Loucy (cell line): ENCODE data around the gene BCAP31.

ENCODE experiments used
- H2AFZ ChIP-seq: fragments of 200-600 bp; sonication (generic); 2 replicates; pipeline ENCODE4 v1.6.0; 2016; ENCODE audit warnings: antibody characterized with exemption, mild to moderate bottlenecking, low read length, moderate library complexity
- H3F3A ChIP-seq: fragments of 200-600 bp; 2 replicates; pipeline ENCODE4 v1.6.0; 2016; ENCODE audit warnings: antibody characterized with exemption, low read depth, mild to moderate bottlenecking
- H3K27me3 ChIP-seq: fragments of 200-600 bp; sonication (generic); 2 replicates; pipeline ENCODE4 v1.6.1; 2014; ENCODE audit warnings: low read length, mild to moderate bottlenecking; ENCODE audit not compliant: insufficient read depth, poor library complexity, severe bottlenecking
- H3K36me3 ChIP-seq: fragments of 200-600 bp; sonication (generic); 2 replicates; pipeline ENCODE4 v1.6.1; 2016; ENCODE audit warnings: low read length; ENCODE audit not compliant: insufficient read depth
- H3K4me1 ChIP-seq: fragments of 200-600 bp; sonication (generic); 2 replicates; pipeline ENCODE4 v1.5.1; 2014; ENCODE audit warnings: low read length, mild to moderate bottlenecking; ENCODE audit not compliant: insufficient read depth, poor library complexity, severe bottlenecking
- H3K4me2 ChIP-seq: fragments of 200-600 bp; sonication (generic); 2 replicates; pipeline ENCODE4 v1.6.0; 2014; ENCODE audit warnings: antibody characterized with exemption, low read length, low read depth, mild to moderate bottlenecking; ENCODE audit not compliant: poor library complexity, severe bottlenecking
- H3K4me3 ChIP-seq: fragments of 200-600 bp; sonication (generic); 2 replicates; pipeline ENCODE4 v1.5.1; 2014; ENCODE audit warnings: low read length, mild to moderate bottlenecking, mixed read lengths; ENCODE audit not compliant: poor library complexity, severe bottlenecking
- H3K79me2 ChIP-seq: fragments of 200-600 bp; sonication (generic); 2 replicates; pipeline ENCODE4 v1.6.1; 2014; ENCODE audit warnings: low read length; ENCODE audit not compliant: insufficient read depth
- H3K9ac ChIP-seq: fragments of 200-600 bp; sonication (generic); 2 replicates; pipeline ENCODE4 v1.6.0; 2014; ENCODE audit warnings: mild to moderate bottlenecking, low read depth, low read length, moderate library complexity; ENCODE audit not compliant: poor library complexity, severe bottlenecking
- H3K9me2 ChIP-seq: fragments of 200-600 bp; sonication (generic); replicated peaks from 2 replicates; pipeline ENCODE4 v1.6.1; 2016; ENCODE audit warnings: low read depth, low read length, mixed read lengths
- H3K9me3 ChIP-seq: fragments of 200-600 bp; sonication (generic); 2 replicates; pipeline ENCODE4 v1.6.1; 2014; ENCODE audit warnings: mild to moderate bottlenecking, antibody characterized with exemption, low read length, low read depth; ENCODE audit not compliant: insufficient read depth
- H4K20me1 ChIP-seq: fragments of 200-600 bp; sonication (generic); 2 replicates; pipeline ENCODE4 v1.6.0; 2014; ENCODE audit warnings: antibody characterized with exemption, low read length, mild to moderate bottlenecking; ENCODE audit not compliant: insufficient read depth, poor library complexity, severe bottlenecking
- CTCF ChIP-seq: fragments of 200-600 bp; sonication (generic); conservative IDR thresholded peaks from 2 replicates; pipeline ENCODE4 v1.5.1; 2014; ENCODE audit warnings: mild to moderate bottlenecking, antibody characterized with exemption, low read length
- EZH2phosphoT487 ChIP-seq: fragments of 200-600 bp; IDR thresholded peaks from 2 replicates; pipeline ENCODE4 v1.6.1; 2018; ENCODE audit warnings: antibody characterized with exemption, mild to moderate bottlenecking, moderate library complexity, borderline replicate concordance

The BCAP31 gene

GRCh38 chrX:153650959-153651358 is 73.2 kb downstream of the BCAP31 start:
- Histone ChIP-seq H3F3A (no peaks in the 10 kb centered on the region), H3K9ac (no peak overlapping the region), H3K4me3 (no peak overlapping the region), H3K9me3 (no peaks in the 10 kb centered on the region), H3K36me3 (no peaks in the 10 kb centered on the region), H4K20me1 (no peaks in the 10 kb centered on the region), H2AFZ (no peak overlapping the region), H3K79me2 (no peaks in the 10 kb centered on the region), H3K27me3 (no peaks in the 10 kb centered on the region), H3K4me1 (no peaks in the 10 kb centered on the region), H3K4me2 (no peak overlapping the region), H3K9me2 (no peaks in the 10 kb centered on the region)
- TF ChIP-seq CTCF: no peak
- no peak for TF ChIP-seq EZH2phosphoT487
